ENCODE results near the gene TOP3B.

- TF ChIP-seq TAF1 (IDR thresholded peaks at IDR 0.05; ENCODE audit: borderline replicate concordance, insufficient read depth, low read length) (no peak), POLR2AphosphoS5 (IDR thresholded peaks at IDR 0.05; ENCODE audit: low read depth, low read length) (no peak), REST (IDR thresholded peaks at IDR 0.05; ENCODE audit: insufficient read depth in 1 of 2, low read depth in 2 of 2, low read length in 2 of 2) (no peak), SIN3A (IDR thresholded peaks at IDR 0.05; ENCODE audit: borderline replicate concordance, insufficient read depth, low read length) (no peak)
These were observed 45.4 kb upstream of the TOP3B start for GRCh38 chr22:22027955-22028354.
